Liver (tissue), 9 donors: ENCODE measurements around the gene VASN. TPM values are rescaled to one million over a fixed set of nuclear protein-coding genes. Genes with fewer than 3 reads are reported as not detected.

Source experiments
- DNase-seq: peaks from one replicate; pipeline ENCODE4 v3.0.0-alpha.2; 2017; ENCODE audit warnings: low spot score
- H3K27ac ChIP-seq, 2 donors: one replicate each; pipeline ENCODE4 v1.7.0; 2013; ENCODE audit warnings: inconsistent platforms in 2 of 2, low read length in 2 of 2, control low read depth in 1 of 2, low read depth in 1 of 2, mild to moderate bottlenecking in 1 of 2
- H3K27me3 ChIP-seq, 4 donors: one replicate each; pipeline versions ENCODE4 v1.6.1 to v1.7.0; 2013; ENCODE audit warnings: low read length in 3 of 4, inconsistent platforms in 1 of 4, mild to moderate bottlenecking in 1 of 4, moderate library complexity in 1 of 4; ENCODE audit not compliant: control insufficient read depth in 4 of 4, insufficient read depth in 4 of 4
- H3K36me3 ChIP-seq, 4 donors: one replicate each; pipeline versions ENCODE4 v1.6.1 to v1.7.0; 2013; ENCODE audit warnings: low read length in 3 of 4, mild to moderate bottlenecking in 3 of 4, low read depth in 1 of 4, moderate library complexity in 1 of 4; ENCODE audit not compliant: control insufficient read depth in 4 of 4, insufficient read depth in 3 of 4
- H3K4me1 ChIP-seq, 4 donors: one replicate each; pipeline versions ENCODE4 v1.6.1 to v1.7.0; 2013; ENCODE audit warnings: low read length in 3 of 4, mild to moderate bottlenecking in 3 of 4, moderate library complexity in 1 of 4; ENCODE audit not compliant: control insufficient read depth in 4 of 4, insufficient read depth in 4 of 4
- H3K4me3 ChIP-seq, 3 donors: one replicate each; pipeline versions ENCODE4 v1.6.1 to v1.7.0; 2013; ENCODE audit warnings: low read length in 3 of 3, control low read depth in 1 of 3, low read depth in 1 of 3, mild to moderate bottlenecking in 1 of 3
- H3K9ac ChIP-seq, 2 donors: one replicate each; pipeline ENCODE4 v1.7.0; 2013; ENCODE audit warnings: low read length in 2 of 2, mild to moderate bottlenecking in 2 of 2, moderate library complexity in 2 of 2, control low read depth in 1 of 2, low read depth in 1 of 2
- H3K9me3 ChIP-seq, 4 donors: one replicate each; pipeline versions ENCODE4 v1.6.1 to v1.7.0; 2013; ENCODE audit warnings: low read length in 3 of 4; ENCODE audit not compliant: control insufficient read depth in 4 of 4
- EGR1 ChIP-seq, 2 donors: IDR thresholded peaks; 2 replicates each; pipeline ENCODE4 v1.6.1; 2016 to 2018; ENCODE audit warnings: antibody characterized with exemption in 2 of 2, low read depth in 2 of 2
- FOXA1 ChIP-seq: IDR thresholded peaks from 2 replicates; pipeline ENCODE4 v1.6.1; 2016; ENCODE audit warnings: antibody characterized with exemption
- FOXA2 ChIP-seq: IDR thresholded peaks from 2 replicates; pipeline ENCODE4 v1.6.1; 2016; ENCODE audit warnings: antibody characterized with exemption
- GABPA ChIP-seq, 2 donors: IDR thresholded peaks in 1 of 2; conservative IDR thresholded peaks in 1 of 2; 2 replicates each; pipeline ENCODE4 v1.6.1; 2016; ENCODE audit warnings: antibody characterized with exemption in 2 of 2, mild to moderate bottlenecking in 1 of 2, moderate library complexity in 1 of 2
- HNF4A ChIP-seq, 2 donors: conservative IDR thresholded peaks; 2 replicates each; pipeline ENCODE4 v1.6.1; 2016; ENCODE audit warnings: antibody characterized with exemption in 2 of 2, mild to moderate bottlenecking in 2 of 2
- HNF4G ChIP-seq: IDR thresholded peaks from 2 replicates; pipeline ENCODE4 v1.6.1; 2016; ENCODE audit warnings: antibody characterized with exemption
- JUND ChIP-seq, 2 donors: IDR thresholded peaks; 2 replicates each; pipeline ENCODE4 v1.6.1; 2016; ENCODE audit warnings: antibody characterized with exemption in 2 of 2
- NR2F2 ChIP-seq: IDR thresholded peaks from 2 replicates; pipeline ENCODE4 v1.6.1; 2016; ENCODE audit warnings: antibody characterized with exemption
- RXRA ChIP-seq, 2 donors: IDR thresholded peaks; 2 replicates each; pipeline ENCODE4 v1.6.1; 2017 to 2018; ENCODE audit warnings: antibody characterized with exemption in 2 of 2, mild to moderate bottlenecking in 1 of 2
- SP1 ChIP-seq: IDR thresholded peaks from 2 replicates; pipeline ENCODE4 v1.6.1; 2018; ENCODE audit warnings: antibody characterized with exemption, mild to moderate bottlenecking
- YY1 ChIP-seq: IDR thresholded peaks from 2 replicates; pipeline ENCODE4 v1.6.1; 2016; ENCODE audit warnings: antibody characterized with exemption, mild to moderate bottlenecking
- WGBS: extraction: QIAGEN DNeasy Blood & Tissue Kit; methylation state at CpG from one replicate; pipeline ENCODE4 v1.1.7; 2013; 5-methylcytosine and 5-hydroxymethylcytosine counted together
- polyA plus RNA-seq, 2 donors: library from polyadenylated mRNA; stranded (reverse) in 1 of 2; unstranded in 1 of 2; fragments of 200-250 nt in 1 of 2; fragments of >200 nt in 1 of 2; fragmentation: Nextera tagmentation in 1 of 2; extraction: Ambion mirVana in 1 of 2; gene quantifications; one replicate each; pipeline versions ENCODE4 v1.2.1 to v1.2.3, GENCODE V29; 2013 to 2015
- total RNA-seq, 2 donors: library from RNA; depleted of rRNA; stranded (reverse); fragments of >200 nt; gene quantifications; one replicate each; pipeline ENCODE4 v1.2.3, GENCODE V29; 2014
- TF ChIP-seq, protein P1 (sequence below): IDR thresholded peaks from 2 replicates; pipeline ENCODE4 v1.6.1; 2016; ENCODE audit warnings: antibody characterized with exemption, mild to moderate bottlenecking
- TF ChIP-seq, protein P2 (sequence below): fragments of 150-350 bp; IDR thresholded peaks from 2 replicates; pipeline ENCODE4 v1.5.1; 2017; ENCODE audit warnings: improper control_type of control experiment, low read depth, low read length; ENCODE audit not compliant: missing input control
- TF ChIP-seq, protein P3 (sequence below): IDR thresholded peaks from 2 replicates; pipeline ENCODE4 v1.6.1; 2016; ENCODE audit warnings: antibody characterized with exemption
- TF ChIP-seq, protein P4 (sequence below): IDR thresholded peaks from 2 replicates; pipeline ENCODE4 v1.6.1; 2016; ENCODE audit warnings: antibody characterized with exemption
- TF ChIP-seq, protein P5 (sequence below): IDR thresholded peaks from 2 replicates; pipeline ENCODE4 v1.6.1; 2016; ENCODE audit warnings: antibody characterized with exemption
- donor health status: healthy.
- donor health status: healthy.
- donor health status: healthy.
- donor health status: healthy.
- donor health status: healthy.

Gene VASN
- total and polyA plus RNA-seq, 4 donors = 6.2 to 26.9 (median 21.2) TPM

DNA sequence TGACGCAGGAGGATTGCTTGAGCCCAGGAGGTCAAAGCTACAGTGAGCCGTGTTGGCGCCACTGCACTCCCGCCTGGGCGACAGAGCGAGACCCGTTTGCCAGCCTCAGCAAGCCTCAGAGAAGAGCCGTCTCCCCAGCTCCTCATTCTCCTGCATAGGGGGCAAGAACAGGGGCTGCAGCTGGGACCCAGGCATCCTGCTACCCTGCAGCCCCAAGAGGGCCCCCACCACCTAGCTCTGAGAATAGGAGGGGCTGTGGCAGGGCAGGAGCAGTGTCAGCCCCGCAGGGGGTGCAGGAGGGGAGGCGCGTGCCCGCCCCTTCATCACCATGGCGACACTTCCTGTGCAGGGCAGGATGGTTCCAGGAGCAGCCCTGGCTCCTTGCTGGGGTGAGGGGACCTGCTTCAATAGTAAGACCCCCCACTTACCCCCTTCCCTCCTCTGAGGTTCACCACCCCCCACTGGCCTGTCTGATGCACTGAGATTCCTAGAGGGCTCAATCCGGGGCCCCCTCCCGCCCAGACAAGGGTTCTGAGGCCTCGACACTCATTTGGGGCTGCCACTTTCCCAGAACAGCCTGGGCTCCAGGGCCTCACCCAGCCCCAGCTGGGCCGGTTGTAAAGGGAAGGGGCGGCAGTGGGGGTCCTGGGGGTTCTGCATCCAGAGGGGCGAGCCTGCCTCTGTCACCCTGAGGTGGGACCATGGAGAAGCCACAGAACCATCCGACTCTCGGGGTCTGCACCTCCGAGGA is 20.2 kb downstream of the VASN start:
- Histone ChIP-seq H3K4me1 (peaks cover 0 to 11% (median 0%) of the 10 kb centered on the region in 4 donors), H3K36me3 (peaks cover 0 to 8% (median 2%) of the 10 kb centered on the region in 4 donors), H3K9ac (no peak overlapping the region), H3K9me3 (no peaks in the 10 kb centered on the region), H3K27ac (no peak overlapping the region), H3K27me3 (no peaks in the 10 kb centered on the region), H3K4me3 (no peak overlapping the region)
- 93% methylated on average over 22 of the region's 22 CpGs for WGBS
- TF ChIP-seq RXRA (IDR thresholded peaks at IDR 0.05) = no peak
- no peak for TF ChIP-seq GABPA (IDR thresholded peaks at IDR 0.05 in 1 of 2, conservative IDR thresholded peaks at IDR 0.05 in 1 of 2)
- TF ChIP-seq JUND (IDR thresholded peaks at IDR 0.05) = no peak
- no peak for TF ChIP-seq YY1
- no peak for TF ChIP-seq EGR1 (IDR thresholded peaks at IDR 0.05; ENCODE audit: low read depth in 2 of 2)
- TF ChIP-seq FOXA1 = no peak
- TF ChIP-seq NR2F2 = no peak
- TF ChIP-seq, protein P1, sequence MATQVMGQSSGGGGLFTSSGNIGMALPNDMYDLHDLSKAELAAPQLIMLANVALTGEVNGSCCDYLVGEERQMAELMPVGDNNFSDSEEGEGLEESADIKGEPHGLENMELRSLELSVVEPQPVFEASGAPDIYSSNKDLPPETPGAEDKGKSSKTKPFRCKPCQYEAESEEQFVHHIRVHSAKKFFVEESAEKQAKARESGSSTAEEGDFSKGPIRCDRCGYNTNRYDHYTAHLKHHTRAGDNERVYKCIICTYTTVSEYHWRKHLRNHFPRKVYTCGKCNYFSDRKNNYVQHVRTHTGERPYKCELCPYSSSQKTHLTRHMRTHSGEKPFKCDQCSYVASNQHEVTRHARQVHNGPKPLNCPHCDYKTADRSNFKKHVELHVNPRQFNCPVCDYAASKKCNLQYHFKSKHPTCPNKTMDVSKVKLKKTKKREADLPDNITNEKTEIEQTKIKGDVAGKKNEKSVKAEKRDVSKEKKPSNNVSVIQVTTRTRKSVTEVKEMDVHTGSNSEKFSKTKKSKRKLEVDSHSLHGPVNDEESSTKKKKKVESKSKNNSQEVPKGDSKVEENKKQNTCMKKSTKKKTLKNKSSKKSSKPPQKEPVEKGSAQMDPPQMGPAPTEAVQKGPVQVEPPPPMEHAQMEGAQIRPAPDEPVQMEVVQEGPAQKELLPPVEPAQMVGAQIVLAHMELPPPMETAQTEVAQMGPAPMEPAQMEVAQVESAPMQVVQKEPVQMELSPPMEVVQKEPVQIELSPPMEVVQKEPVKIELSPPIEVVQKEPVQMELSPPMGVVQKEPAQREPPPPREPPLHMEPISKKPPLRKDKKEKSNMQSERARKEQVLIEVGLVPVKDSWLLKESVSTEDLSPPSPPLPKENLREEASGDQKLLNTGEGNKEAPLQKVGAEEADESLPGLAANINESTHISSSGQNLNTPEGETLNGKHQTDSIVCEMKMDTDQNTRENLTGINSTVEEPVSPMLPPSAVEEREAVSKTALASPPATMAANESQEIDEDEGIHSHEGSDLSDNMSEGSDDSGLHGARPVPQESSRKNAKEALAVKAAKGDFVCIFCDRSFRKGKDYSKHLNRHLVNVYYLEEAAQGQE = no peak
- TF ChIP-seq HNF4G = no peak
- TF ChIP-seq, protein P2, sequence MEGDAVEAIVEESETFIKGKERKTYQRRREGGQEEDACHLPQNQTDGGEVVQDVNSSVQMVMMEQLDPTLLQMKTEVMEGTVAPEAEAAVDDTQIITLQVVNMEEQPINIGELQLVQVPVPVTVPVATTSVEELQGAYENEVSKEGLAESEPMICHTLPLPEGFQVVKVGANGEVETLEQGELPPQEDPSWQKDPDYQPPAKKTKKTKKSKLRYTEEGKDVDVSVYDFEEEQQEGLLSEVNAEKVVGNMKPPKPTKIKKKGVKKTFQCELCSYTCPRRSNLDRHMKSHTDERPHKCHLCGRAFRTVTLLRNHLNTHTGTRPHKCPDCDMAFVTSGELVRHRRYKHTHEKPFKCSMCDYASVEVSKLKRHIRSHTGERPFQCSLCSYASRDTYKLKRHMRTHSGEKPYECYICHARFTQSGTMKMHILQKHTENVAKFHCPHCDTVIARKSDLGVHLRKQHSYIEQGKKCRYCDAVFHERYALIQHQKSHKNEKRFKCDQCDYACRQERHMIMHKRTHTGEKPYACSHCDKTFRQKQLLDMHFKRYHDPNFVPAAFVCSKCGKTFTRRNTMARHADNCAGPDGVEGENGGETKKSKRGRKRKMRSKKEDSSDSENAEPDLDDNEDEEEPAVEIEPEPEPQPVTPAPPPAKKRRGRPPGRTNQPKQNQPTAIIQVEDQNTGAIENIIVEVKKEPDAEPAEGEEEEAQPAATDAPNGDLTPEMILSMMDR = no peak
- no peak for TF ChIP-seq HNF4A (conservative IDR thresholded peaks at IDR 0.05)
- TF ChIP-seq FOXA2 = no peak
- TF ChIP-seq, protein P3, sequence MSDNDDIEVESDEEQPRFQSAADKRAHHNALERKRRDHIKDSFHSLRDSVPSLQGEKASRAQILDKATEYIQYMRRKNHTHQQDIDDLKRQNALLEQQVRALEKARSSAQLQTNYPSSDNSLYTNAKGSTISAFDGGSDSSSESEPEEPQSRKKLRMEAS = no peak
- TF ChIP-seq, protein P4, sequence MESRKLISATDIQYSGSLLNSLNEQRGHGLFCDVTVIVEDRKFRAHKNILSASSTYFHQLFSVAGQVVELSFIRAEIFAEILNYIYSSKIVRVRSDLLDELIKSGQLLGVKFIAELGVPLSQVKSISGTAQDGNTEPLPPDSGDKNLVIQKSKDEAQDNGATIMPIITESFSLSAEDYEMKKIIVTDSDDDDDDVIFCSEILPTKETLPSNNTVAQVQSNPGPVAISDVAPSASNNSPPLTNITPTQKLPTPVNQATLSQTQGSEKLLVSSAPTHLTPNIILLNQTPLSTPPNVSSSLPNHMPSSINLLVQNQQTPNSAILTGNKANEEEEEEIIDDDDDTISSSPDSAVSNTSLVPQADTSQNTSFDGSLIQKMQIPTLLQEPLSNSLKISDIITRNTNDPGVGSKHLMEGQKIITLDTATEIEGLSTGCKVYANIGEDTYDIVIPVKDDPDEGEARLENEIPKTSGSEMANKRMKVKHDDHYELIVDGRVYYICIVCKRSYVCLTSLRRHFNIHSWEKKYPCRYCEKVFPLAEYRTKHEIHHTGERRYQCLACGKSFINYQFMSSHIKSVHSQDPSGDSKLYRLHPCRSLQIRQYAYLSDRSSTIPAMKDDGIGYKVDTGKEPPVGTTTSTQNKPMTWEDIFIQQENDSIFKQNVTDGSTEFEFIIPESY = no peak
- TF ChIP-seq, protein P5, sequence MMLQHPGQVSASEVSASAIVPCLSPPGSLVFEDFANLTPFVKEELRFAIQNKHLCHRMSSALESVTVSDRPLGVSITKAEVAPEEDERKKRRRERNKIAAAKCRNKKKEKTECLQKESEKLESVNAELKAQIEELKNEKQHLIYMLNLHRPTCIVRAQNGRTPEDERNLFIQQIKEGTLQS = no peak
- no peak for TF ChIP-seq SP1
- DNase-seq = no peak
